GM12801 (cell line): Measurements from ENCODE around the gene TMEM134.

Experiments used
- TF ChIP-seq, protein P1 (sequence below): IDR thresholded peaks from one replicate; pipeline ENCODE4 v1.5.1; 2011; ENCODE audit warnings: control low read depth; ENCODE audit not compliant: insufficient read length; ENCODE audit errors: extremely low read depth

Gene TMEM134

DNA sequence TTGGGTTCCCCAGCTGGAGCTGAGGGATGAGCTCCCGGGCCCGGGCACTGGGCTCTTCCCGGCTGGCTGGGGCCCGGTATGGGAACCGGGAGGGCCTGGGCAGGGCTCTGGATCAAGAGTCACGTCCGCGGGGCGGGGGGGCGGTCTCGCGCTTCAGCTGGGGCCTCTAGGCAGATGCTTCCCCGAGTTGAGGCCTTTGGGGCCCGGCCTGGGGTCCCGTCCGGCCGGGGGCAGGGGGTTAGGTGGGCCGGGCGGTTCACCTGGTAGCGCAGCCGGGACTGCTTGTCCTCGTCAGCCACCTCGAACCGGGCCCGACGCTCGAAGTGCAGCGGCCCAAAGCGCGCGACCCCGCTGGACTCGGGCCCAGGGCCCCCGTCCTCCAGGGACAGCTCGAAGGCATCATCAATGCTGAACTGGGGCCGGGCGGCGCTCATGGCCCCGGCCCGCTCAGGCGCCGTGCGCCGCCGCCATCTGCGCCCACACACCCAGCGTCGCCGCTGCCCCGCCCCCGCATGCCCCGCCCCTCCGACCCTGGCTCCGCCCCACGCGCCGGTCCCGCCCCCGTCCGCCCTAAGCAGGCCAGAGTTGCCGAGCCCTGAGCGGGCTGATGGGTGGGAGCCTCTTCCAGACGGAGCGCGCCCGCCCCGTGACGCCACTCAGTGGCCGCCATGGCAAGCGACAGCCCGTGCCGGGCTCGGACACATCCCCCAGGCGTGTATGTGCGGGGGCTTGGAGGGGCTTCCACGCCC lies at the start of gene TMEM134:
Gene TMEM134 (minus strand): TSS at position 493 of the 749 bp plus-strand sequence. CDS start 59 bp downstream, at position 434.
- TF ChIP-seq, protein P1, sequence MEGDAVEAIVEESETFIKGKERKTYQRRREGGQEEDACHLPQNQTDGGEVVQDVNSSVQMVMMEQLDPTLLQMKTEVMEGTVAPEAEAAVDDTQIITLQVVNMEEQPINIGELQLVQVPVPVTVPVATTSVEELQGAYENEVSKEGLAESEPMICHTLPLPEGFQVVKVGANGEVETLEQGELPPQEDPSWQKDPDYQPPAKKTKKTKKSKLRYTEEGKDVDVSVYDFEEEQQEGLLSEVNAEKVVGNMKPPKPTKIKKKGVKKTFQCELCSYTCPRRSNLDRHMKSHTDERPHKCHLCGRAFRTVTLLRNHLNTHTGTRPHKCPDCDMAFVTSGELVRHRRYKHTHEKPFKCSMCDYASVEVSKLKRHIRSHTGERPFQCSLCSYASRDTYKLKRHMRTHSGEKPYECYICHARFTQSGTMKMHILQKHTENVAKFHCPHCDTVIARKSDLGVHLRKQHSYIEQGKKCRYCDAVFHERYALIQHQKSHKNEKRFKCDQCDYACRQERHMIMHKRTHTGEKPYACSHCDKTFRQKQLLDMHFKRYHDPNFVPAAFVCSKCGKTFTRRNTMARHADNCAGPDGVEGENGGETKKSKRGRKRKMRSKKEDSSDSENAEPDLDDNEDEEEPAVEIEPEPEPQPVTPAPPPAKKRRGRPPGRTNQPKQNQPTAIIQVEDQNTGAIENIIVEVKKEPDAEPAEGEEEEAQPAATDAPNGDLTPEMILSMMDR: no peak

DNA sequence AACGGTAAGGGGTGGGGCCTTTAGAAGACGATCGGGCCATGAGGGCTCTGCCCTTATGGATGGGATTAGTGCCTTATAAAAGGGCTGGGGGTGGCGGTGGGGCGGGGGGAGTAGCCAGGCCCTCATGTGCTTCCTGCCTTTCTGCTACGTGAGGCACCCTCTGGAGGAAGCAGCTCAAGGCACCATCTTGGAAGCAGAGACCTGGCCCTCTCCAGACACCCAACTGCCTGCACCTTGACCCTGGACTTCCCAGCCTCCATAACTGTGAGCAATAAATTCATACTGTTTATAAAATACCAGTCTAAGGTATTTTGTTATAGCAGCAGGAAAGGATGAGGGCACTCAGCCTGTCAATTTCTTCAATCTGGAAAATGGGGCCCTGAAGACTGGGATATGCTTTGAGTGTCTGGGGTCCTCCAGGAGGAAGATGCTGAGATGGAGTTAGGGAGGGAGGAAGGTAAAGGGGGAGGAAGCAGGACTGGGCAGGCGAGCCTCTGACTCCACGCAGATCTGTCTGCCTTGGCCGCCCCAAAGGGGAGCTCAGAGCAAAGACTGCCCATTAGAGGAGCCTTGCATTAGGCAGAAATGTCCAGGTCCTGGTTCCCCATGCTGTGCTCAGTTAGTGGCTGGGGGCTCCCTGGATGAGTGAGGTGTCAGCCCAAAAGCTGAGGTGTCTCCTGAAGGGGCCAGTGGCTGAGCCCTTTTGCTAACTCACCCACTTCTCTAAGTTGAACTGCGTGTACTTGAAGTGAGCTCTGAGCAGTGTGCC lies 48.9 kb upstream of the TMEM134 start:
- TF ChIP-seq, protein P1: no peak

DNA sequence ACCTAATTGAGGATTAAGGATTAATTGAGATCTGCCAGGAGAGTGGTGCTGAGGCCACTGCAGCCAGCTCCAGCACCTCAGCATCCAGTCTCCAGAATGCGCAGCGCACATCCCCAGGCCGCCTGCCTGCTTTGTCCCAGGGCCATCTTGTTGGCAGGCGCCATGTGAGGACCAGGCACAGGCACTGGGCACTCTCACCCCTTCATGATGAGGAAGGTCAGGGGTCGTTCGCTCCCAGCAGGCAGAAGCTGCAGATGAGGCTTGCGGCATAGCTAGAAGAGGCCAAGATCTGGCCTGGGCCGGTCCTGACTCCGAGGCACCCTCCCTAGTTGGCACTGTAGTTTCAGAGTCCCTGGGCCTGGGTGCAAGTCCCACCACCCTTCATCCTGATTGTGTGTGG lies 47.8 kb upstream of the TMEM134 start:
- TF ChIP-seq, protein P1: no peak

- TF ChIP-seq, protein P1: no peak
Measured at GRCh38 chr11:67514116-67514515, 45.1 kb upstream of the TMEM134 start.

GRCh38 chr11:67510023-67510345 lies 40.9 kb upstream of the TMEM134 start:
- TF ChIP-seq, protein P1: no peak

DNA sequence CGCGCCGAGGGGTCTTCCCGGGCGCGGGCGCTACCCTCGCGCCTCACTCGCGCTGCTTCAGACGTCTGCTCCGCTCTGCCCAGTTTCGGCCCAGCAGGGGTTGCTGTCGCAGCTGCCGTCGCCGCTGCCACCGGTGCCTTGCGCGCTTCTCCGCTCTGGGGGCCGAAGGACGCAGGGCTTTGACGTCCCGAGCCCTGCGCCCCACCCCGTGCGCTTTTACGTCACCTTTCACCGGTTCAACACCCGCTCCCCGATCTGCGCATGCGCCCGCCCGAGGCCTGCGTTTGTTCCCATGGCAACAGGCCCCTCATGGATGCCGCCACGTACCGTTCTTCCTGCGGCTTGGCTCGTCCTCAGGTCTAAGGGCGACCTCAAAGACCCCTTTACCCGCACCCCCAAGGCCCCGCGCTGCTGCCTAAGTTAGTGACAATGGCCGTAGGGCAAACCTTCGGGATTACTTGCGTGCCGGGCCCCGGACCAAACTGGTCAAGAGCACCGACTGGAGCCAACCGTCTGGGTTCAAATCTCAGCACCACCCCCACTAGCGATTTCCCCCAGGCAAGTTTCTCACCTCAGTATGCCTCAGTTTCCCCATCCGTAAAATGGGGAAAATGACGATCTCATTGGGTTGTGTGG lies 39.6 kb upstream of the TMEM134 start:
- TF ChIP-seq, protein P1: no peak

- TF ChIP-seq, protein P1: no peak
Measured at GRCh38 chr11:67507864-67508485, 38.9 kb upstream of the TMEM134 start, which contains the start of gene CDK2AP2. TSS of gene CDK2AP2 (minus strand) at chr11:67508162. CDS start at chr11:67508082, 80 bp downstream.
